B cell (primary cell): ENCODE results near the gene SRSF2. TPM values are rescaled to one million over a fixed set of nuclear protein-coding genes. Genes with fewer than 3 reads are reported as not detected.

Experiments used
- ATAC-seq: fragments of 200-7000 bp; cut with Tn5 transposase; one replicate; pipeline ENCODE4 v1.10.0; 2021; ENCODE audit warnings: low read depth, mild to moderate bottlenecking, moderate number of reproducible peaks, moderate library complexity
- CTCF ChIA-PET: fragments of 350-600 bp; sonication (Branson Sonifier 250); formaldehyde crosslinking; loops from one replicate; lab custom pipeline; 2021; ENCODE audit warnings: antibody characterized with exemption, inconsistent platforms; lab: Charles Lee
- POLR2A ChIA-PET: fragments of 350-600 bp; sonication (Branson Sonifier 250); formaldehyde crosslinking; loops from one replicate; lab custom pipeline; 2021; ENCODE audit warnings: antibody characterized with exemption; lab: Charles Lee
- DNase-seq: peaks from one replicate; pipeline ENCODE4 v3.0.0; 2013
- H2AFZ ChIP-seq: 2 replicates; pipeline ENCODE4 v1.6.1; 2012; ENCODE audit warnings: mild to moderate bottlenecking, low read depth, low read length; ENCODE audit not compliant: insufficient read depth, poor library complexity, severe bottlenecking
- H3K27ac ChIP-seq, 2 donors: 1 replicate in 1 of 2; 2 replicates in 1 of 2; pipeline ENCODE4 v1.5.1; 2012 to 2013; ENCODE audit warnings: low read length in 2 of 2, mild to moderate bottlenecking in 2 of 2, moderate library complexity in 1 of 2
- H3K27me3 ChIP-seq, 4 experiments: fragments of 200-600 bp in 1 of 4; sonication (generic) in 1 of 4; replicated peaks in 1 of 4; 1 replicate in 2 of 4; 2 replicates in 2 of 4; pipeline versions ENCODE4 v1.6.1 to v1.7.0; 2013 to 2016; ENCODE audit warnings: low read length in 3 of 4, mild to moderate bottlenecking in 2 of 4, mixed read lengths in 1 of 4, moderate library complexity in 1 of 4; ENCODE audit not compliant: insufficient read depth in 4 of 4, control insufficient read depth in 3 of 4; ENCODE audit errors: control extremely low read depth in 1 of 4
- H3K36me3 ChIP-seq, 2 experiments: replicated peaks in 1 of 2; 1 replicate in 1 of 2; 2 replicates in 1 of 2; pipeline versions ENCODE4 v1.6.1 to v1.7.1; 2013; ENCODE audit warnings: low read length in 1 of 2; ENCODE audit not compliant: insufficient read depth in 2 of 2, control insufficient read depth in 1 of 2; ENCODE audit errors: control extremely low read depth in 1 of 2, extremely low read depth in 1 of 2
- H3K4me1 ChIP-seq, 2 donors: fragments of 200-600 bp in 1 of 2; sonication (generic) in 1 of 2; 1 replicate in 1 of 2; 2 replicates in 1 of 2; pipeline versions ENCODE4 v1.5.1 to v1.6.1; 2013 to 2017; ENCODE audit warnings: low read length in 2 of 2; ENCODE audit not compliant: control insufficient read depth in 2 of 2, insufficient read depth in 2 of 2
- H3K4me2 ChIP-seq: replicated peaks from 2 replicates; pipeline ENCODE3; 2012; ENCODE audit warnings: mild to moderate bottlenecking, low read depth, low read length; ENCODE audit not compliant: poor library complexity, severe bottlenecking
- H3K4me3 ChIP-seq, 5 experiments: fragments of 200-600 bp in 1 of 5; sonication (generic) in 1 of 5; 1 replicate in 3 of 5; 2 replicates in 2 of 5; pipeline versions ENCODE4 v1.5.1 to v1.7.0; 2011 to 2016; ENCODE audit warnings: low read length in 4 of 5, mild to moderate bottlenecking in 4 of 5, low read depth in 2 of 5, control low read depth in 1 of 5, moderate library complexity in 1 of 5; ENCODE audit not compliant: insufficient read depth in 1 of 5; ENCODE audit errors: control extremely low read depth in 1 of 5, extremely low read depth in 1 of 5
- H3K79me2 ChIP-seq: fragments of 200-600 bp; sonication (generic); one replicate; pipeline ENCODE4 v1.6.0; 2016; ENCODE audit warnings: low read length; ENCODE audit not compliant: control insufficient read depth, insufficient read depth
- H3K9ac ChIP-seq: fragments of 200-600 bp; sonication (generic); 2 replicates; pipeline ENCODE4 v1.6.1; 2017; ENCODE audit warnings: mild to moderate bottlenecking, low read length, moderate library complexity
- H3K9me3 ChIP-seq, 3 donors: one replicate each; pipeline versions ENCODE4 v1.6.1 to v1.7.1; 2013; ENCODE audit warnings: low read length in 2 of 3; ENCODE audit not compliant: control insufficient read depth in 2 of 3, insufficient read depth in 1 of 3; ENCODE audit errors: control extremely low read depth in 1 of 3
- H4K20me1 ChIP-seq: 2 replicates; pipeline ENCODE4 v1.6.0; 2012; ENCODE audit warnings: mild to moderate bottlenecking, low read length; ENCODE audit not compliant: insufficient read depth, control insufficient read depth, poor library complexity, severe bottlenecking
- H3K27ac Mint-ChIP-seq: one replicate; pipeline ENCODE4 v1.8.0; 2021; ENCODE audit warnings: mixed read lengths
- H3K27me3 Mint-ChIP-seq: one replicate; pipeline ENCODE4 v1.8.0; 2021; ENCODE audit warnings: mixed read lengths
- H3K4me1 Mint-ChIP-seq: one replicate; pipeline ENCODE4 v1.8.0; 2021; ENCODE audit warnings: mixed read lengths
- H3K4me3 Mint-ChIP-seq: one replicate; pipeline ENCODE4 v1.8.0; 2021; ENCODE audit warnings: mixed read lengths
- H3K9me3 Mint-ChIP-seq: one replicate; pipeline ENCODE4 v1.8.0; 2022; ENCODE audit warnings: mixed read lengths; ENCODE audit not compliant: insufficient read depth
- EZH2 ChIP-seq: IDR thresholded peaks from 2 replicates; pipeline ENCODE4 v1.6.1; 2012; ENCODE audit warnings: borderline replicate concordance, low read depth, mild to moderate bottlenecking, moderate library complexity, low read length; ENCODE audit not compliant: insufficient read depth, poor library complexity, severe bottlenecking
- WGBS: methylation state at CpG from one replicate; pipeline ENCODE4 v1.1.5; 2013; ENCODE audit warnings: missing lambda C conversion rate; ENCODE audit not compliant: insufficient coverage; 5-methylcytosine and 5-hydroxymethylcytosine counted together
- intact Hi-C: fragments of 100-400 bp; cut with micrococcal nuclease; formaldehyde crosslinking; loops from one replicate; pipeline ENCODE4 v1.10.0; 2022
- polyA plus RNA-seq: library from polyadenylated mRNA; depleted of rRNA; stranded (reverse); fragments of >200 nt; gene quantifications from 2 replicates; pipeline ENCODE4 v1.2.3, GENCODE V29; 2012
- total RNA-seq, 2 donors: library from RNA; stranded (reverse); fragments of 120-200 nt in 1 of 2; gene quantifications; 1 replicate in 1 of 2; 2 replicates in 1 of 2; pipeline versions ENCODE4 v1.2.3 to v1.2.4, GENCODE V29; 2013 to 2022
- TF ChIP-seq, protein P1 (sequence below): fragments of 200-600 bp; IDR thresholded peaks from one replicate; pipeline ENCODE4 v1.8.0; 2022; ENCODE audit warnings: antibody characterized with exemption, mild to moderate bottlenecking

Gene SRSF2
- total and polyA plus RNA-seq, 2 donors (not counting 1 experiment from before 2014, with no cell fraction given): 362 to 764 TPM

DNA sequence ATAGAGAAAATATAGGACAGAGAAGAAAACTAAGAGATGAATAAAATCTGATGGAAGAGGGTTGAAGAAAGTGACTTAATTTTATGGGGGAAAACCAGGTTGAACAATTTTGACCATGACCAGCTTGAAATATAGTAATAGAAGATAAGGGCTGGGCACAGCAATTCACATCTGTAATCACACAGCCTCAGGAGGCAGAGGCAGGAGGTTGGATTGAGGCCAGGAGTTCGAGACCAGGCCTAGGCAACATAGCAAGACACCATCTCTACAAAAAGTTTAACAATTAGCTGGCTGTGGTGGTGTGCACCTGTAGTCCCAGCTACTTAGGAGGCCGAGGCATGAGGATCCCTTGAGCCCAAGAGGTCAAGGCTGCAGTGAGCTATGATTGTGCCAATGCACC lies 35.1 kb downstream of the SRSF2 start:
- no peak overlapping the region for H3K4me3 Mint-ChIP-seq
- no peaks in the 10 kb centered on the region for H4K20me1 ChIP-seq
- H3K9ac ChIP-seq: no peak overlapping the region
- intact Hi-C loops: no loop called here
- H3K79me2 ChIP-seq: peaks cover 23% of the 10 kb centered on the region
- TF ChIP-seq EZH2: no peak
- no CpG with 5 or more reads among the region's 2 CpGs for WGBS
- ChIA-PET CTCF (interaction anchor here (0.6 to 5.5 kb wide), 2 partner anchors 13 to 72 kb away, joined by 3 to 25 read pairs; no protein-coding TSS in a partner anchor), POLR2A (no interaction called here)
- peaks cover under 1% of the 10 kb centered on the region for H3K4me1 Mint-ChIP-seq
- peaks cover 0 to 5% (median 0%) of the 10 kb centered on the region in 4 experiments for H3K27me3 ChIP-seq
- no peak overlapping the region for H3K27ac Mint-ChIP-seq
- H3K4me2 ChIP-seq: no peak overlapping the region
- no peak for ATAC-seq
- H3K27ac ChIP-seq: no peak overlapping the region
- no peaks in the 10 kb centered on the region for H3K9me3 ChIP-seq
- peaks cover under 1 to 3% of the 10 kb centered on the region in 2 donors for H3K4me1 ChIP-seq
- no peak overlapping the region for H2AFZ ChIP-seq
- no peak for DNase-seq
- no peaks in the 10 kb centered on the region for H3K36me3 ChIP-seq
- no peak overlapping the region for H3K4me3 ChIP-seq
- H3K9me3 Mint-ChIP-seq: no peaks in the 10 kb centered on the region
- peaks cover under 1% of the 10 kb centered on the region for H3K27me3 Mint-ChIP-seq

DNA sequence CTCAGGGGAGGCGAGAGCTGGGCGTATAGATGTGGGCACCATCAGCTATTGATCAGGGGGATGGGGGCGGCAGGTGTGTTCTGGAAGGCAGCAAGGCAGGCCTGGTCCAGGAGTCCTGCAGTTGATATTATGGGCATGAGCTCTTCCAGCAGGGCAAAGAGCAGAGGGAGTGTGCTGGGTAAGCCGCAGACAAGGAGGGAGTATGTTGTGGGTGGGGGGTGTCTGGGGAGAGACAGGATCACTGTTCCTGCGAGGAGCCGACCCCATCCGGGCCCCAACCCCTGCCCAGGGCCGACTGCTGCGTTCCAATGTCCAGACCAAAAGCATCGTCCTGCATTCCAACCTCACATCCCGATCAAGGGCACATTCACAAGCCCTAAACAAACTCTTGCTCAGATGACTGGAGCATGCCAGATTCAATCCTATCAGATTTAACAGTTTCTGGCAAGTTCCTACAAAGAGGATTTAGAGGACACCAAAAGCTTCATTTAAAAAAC lies 35.6 kb downstream of the SRSF2 start:
- Mint-ChIP-seq H3K27me3 (peaks cover 3% of the 10 kb centered on the region), H3K4me1 (peaks cover 6% of the 10 kb centered on the region), H3K9me3 (no peaks in the 10 kb centered on the region), H3K27ac (no peak overlapping the region), H3K4me3 (no peak overlapping the region)
- no peak for TF ChIP-seq EZH2
- TF ChIP-seq, protein P1, sequence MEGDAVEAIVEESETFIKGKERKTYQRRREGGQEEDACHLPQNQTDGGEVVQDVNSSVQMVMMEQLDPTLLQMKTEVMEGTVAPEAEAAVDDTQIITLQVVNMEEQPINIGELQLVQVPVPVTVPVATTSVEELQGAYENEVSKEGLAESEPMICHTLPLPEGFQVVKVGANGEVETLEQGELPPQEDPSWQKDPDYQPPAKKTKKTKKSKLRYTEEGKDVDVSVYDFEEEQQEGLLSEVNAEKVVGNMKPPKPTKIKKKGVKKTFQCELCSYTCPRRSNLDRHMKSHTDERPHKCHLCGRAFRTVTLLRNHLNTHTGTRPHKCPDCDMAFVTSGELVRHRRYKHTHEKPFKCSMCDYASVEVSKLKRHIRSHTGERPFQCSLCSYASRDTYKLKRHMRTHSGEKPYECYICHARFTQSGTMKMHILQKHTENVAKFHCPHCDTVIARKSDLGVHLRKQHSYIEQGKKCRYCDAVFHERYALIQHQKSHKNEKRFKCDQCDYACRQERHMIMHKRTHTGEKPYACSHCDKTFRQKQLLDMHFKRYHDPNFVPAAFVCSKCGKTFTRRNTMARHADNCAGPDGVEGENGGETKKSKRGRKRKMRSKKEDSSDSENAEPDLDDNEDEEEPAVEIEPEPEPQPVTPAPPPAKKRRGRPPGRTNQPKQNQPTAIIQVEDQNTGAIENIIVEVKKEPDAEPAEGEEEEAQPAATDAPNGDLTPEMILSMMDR: no peak
- Histone ChIP-seq H3K27me3 (peaks cover 0 to 5% (median 0%) of the 10 kb centered on the region in 4 experiments), H2AFZ (no peak overlapping the region), H3K27ac (no peak overlapping the region), H3K4me3 (no peak overlapping the region), H4K20me1 (no peaks in the 10 kb centered on the region), H3K4me1 (peaks cover 6 to 9% of the 10 kb centered on the region in 2 donors), H3K36me3 (no peaks in the 10 kb centered on the region), H3K9me3 (no peaks in the 10 kb centered on the region), H3K79me2 (peaks cover 23% of the 10 kb centered on the region), H3K9ac (no peak overlapping the region), H3K4me2 (no peak overlapping the region)
- DNase-seq (no peak), ATAC-seq (no peak)
- ChIA-PET POLR2A (no interaction called here), CTCF (interaction anchor here (5.5 kb wide), 1 partner anchor 13 kb away, joined by 25 read pairs; no protein-coding TSS in a partner anchor)
- 94% methylated on average over 5 of the region's 11 CpGs for WGBS
- intact Hi-C loops: no loop called here
